Erythroblast (primary cell): ENCODE measurements around the gene SLC7A14.

Experiments used
- GATA1 ChIP-seq: IDR thresholded peaks from 2 replicates; pipeline ENCODE4 v1.6.1; 2011; ENCODE audit warnings: low read depth, mild to moderate bottlenecking, control low read depth, low read length, moderate library complexity
- POLR2A ChIP-seq: IDR thresholded peaks from 2 replicates; pipeline ENCODE4 v1.6.1; 2011; ENCODE audit warnings: mild to moderate bottlenecking, low read length

- TF ChIP-seq POLR2A: no peak
- TF ChIP-seq GATA1: no peak
These were observed 49.2 kb downstream of the SLC7A14 start for GRCh38 chr3:170536712-170537111.
